ENCODE results near the gene BCAS1.

BCAS1 gene

DNA sequence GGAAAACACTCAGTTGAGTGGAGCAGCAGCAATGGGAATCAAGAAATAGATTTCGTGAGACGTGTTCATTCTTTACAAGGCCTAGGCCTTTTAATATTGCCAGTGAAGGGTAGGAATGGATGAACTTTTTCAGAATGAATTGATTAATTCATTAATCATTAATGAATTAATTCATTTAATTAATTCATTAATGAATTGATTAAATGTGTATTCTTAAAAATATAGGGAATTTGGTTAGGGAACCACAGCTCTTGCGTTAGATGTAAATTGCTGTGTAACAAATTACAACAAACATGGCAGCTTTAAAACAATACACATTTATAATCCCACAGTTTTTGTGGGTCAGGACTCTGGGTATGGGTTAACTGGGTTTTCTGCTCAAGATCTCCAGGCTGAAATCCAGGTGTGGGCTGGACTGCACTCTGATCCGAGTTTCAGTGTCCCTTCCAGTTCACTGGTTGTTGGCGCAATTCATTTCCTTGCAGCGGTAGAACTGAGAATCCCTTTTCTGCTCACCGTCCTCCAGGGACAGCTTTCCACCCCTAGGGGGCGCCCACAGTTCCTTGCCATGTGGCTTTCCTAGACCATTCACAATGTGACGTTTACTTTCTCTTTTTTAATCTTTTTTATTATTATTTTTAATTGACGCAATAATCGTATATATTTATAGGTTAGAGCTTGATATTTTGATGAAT, 32.8 kb upstream of the BCAS1 start:
- DNase-seq = peak; percentile 2

GRCh38 chr20:54102543-54102942, 32.1 kb upstream of the BCAS1 start:
- no peak for DNase-seq

DNA sequence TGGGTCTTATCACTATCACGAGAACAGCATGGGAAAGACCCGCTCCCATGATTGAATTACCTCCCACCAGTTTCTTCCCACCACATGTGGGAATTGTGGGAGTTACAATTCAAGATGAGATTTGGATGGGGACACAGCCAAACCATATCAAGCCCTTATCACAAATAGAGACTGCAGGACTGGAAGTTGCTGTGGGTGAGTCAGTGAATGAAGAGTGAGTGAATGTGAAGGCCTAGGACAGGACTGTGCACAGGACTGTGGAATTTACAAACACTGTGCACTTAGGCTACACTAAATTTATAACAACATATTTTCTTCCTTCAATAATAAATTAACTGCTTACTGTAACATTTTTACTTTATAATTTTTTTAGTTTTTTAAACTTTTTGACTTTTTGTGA, 30.2 kb upstream of the BCAS1 start:
- DNase-seq = no peak

DNA sequence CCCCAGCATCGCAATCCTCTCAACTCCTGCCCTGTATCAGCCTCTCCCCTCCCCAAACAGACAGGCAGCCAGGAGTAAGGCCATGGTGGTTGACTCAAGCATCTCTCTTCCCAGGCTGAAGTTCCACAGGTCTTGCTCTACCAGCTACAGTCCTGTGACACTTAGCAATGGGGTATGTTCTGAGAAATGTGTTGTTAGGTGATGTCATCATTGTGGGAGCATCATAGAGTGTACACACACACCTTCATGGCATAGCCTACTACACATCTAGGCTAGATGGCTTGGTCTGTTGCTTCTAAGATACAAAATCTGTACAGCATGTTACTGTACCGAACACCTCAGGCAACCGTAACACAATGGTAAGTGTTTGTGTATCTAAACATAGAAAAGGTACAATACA, 29.5 kb upstream of the BCAS1 start:
- no peak for DNase-seq

DNA sequence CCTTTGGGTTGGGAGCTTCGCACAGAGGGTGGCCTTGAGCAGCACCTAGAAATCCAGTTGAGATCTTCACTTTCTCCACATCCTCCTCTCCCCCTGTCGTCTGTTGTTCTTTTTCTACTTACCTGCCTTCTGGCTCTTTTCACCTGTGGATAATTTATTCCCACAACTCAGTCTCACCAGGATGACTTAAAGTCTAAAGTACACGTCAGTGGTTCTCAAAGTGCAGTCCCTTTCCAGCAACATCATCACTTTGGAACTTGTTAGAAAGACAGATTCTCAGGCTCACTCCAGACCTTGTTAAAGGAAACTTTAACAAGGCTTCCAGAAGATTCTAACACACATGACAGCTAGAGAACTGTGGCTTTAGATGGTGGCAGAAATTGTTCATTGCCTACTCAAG, 27.7 kb upstream of the BCAS1 start:
- DNase-seq = no peak

- no peak for DNase-seq
Measured at GRCh38 chr20:54097236-54097529, 26.8 kb upstream of the BCAS1 start.

DNA sequence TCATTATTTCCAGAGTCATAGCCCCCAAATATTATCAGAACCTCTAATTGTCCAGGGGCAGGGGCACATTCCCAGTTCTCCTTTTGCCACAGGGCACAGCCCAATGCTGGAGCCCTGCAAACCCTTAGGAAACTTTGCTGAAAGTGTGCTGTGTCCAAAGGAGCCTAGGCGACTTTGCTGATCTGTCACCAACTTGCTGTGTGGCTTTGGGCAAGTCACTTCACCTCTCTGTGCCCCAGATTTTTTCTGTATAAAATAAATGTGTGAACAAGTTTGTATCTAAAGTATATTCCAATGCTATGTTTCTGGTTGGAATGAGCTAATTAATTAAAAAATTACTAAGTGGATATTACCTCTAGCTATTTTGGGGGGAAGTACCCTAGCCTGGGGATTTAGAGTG, 25.4 kb upstream of the BCAS1 start:
- no peak for DNase-seq

GRCh38 chr20:54094268-54094580, 23.8 kb upstream of the BCAS1 start:
- no peak for DNase-seq

DNA sequence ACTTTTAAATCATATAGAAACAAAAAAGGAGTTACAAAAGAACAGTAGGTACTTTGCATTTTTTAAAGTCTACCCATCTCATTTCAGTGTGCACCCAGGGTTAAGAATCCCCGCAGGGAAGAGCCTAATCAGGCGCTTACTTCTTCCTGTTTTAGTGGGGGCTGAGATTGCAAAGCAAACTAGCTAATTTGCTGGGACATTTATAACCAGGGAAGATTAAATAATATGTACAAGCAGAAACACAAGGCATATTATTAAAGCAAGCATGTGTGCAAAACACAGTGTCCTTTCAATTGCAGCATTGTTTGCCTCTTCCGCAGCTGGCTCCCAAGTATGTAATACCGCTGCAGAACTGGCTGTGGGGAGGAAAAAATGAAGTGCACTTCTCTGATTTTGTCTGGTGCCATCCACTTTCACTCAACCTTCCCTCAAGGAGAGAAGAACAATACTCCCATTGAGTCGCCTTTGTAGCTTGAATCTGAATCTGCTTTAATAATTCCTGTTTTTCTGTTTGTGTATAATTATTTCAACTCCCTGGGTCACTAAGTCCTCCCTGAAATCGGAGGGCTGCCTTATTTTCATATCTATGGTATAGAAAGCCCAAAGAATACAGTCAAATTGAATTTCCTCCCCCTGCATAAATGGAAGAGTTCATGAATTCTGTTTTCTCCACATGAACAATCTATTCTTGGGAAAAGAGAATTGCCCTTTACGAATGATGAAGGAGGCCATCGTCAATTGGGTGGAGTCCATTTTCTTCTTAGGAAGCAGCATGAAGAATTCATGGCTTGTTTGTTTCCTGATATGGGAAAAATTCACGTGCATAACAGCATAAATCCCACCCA, 23.3 kb upstream of the BCAS1 start:
- no peak for DNase-seq

DNA sequence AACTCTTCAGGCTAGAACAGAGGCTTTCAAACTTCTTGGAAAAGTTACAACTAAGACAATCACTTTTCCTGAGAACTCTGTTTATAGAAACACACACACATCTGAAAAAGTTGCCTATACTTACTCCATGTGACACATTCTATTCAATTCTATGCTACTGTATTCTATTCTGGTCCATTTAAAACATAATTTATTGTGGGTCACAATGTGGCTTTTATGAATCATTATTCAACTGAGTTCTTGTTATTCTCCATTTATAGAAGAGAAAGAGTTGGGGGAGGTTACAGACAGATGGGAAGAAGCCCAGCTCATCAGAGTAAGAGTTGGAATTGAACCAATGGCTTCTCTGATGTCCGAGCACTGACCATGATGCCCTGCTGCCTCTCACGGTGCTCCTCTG, 21.6 kb upstream of the BCAS1 start:
- no peak for DNase-seq

DNA sequence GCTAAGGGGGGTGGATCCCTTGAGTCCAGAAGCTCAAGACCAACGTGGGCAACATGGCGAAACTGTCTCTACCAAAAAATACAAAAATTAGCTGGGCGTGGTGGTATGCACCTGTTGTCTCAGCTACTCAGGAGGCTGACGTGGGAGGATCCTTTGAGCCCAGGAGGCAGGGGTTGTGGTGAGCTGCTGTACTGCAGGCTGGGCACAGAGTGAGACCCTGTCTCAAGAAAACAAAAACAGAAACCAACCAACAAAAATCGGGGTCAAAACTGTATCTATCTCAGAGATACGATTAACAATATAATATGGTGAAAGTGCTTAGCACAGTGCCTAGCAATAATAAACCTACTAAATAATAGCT, 20.7 kb upstream of the BCAS1 start:
- no peak for DNase-seq

DNA sequence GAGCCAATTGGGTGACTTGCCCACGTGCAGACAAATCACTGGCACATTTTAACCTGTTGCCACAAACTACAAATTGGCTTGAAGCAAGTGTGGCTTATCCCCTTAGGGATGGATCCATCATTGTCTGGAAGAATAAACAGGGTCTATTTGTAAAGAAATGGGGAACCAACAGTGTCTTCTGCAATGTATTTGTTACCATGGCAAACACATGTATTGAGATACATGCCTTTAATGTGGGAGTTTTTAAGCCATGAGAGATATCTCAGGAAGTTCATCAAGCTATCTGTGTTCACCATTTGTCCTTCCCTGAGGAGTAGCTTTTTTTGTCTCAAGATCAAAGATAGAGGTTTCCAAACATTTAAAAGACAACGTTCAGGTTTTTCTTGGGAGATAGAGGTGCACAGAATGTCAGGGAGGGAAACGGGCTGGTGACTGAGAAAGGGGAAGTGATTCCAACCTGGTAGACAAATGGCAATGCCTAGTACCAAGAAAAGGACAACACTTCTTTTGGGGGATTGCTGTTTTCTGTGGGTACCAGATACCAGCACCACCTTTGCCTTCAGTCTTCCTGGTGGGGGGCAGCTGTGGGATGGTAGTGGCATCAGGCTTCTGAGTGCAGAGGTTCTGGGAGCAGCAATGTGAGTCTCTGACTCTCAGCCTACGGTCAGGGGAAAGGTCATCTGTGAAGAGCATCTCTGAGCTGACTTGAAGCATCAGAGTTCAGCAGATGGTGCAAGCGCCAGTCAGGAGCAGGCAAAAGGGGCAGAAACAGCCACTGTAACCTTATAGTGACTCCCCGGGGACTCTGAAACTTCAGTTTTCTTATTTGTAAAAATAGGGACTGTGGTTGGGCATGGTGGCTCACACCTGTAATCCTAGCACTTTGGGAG, 20.1 kb upstream of the BCAS1 start:
- DNase-seq = no peak

DNA sequence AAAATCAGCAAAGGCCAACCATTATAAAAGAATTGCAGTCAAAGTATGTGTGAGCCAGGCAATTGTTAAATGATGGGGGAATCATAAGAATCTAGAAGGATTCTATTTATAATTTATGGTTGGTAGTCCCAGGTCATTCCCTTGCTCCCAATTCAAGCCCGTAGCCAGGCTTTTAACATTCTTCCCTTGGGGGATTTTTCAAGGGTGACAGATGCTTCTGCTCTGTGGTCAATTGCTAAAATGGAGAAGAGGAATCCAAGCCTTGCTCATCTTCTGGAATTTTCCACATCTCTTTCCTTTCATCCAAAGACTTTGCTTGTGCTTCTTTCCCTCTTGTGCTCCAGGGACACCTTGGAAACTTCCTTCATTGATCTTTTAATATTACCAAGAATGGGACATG, 18.0 kb upstream of the BCAS1 start:
- no peak for DNase-seq

GRCh38 chr20:54086507-54087039, 16.2 kb upstream of the BCAS1 start:
- DNase-seq = no peak

DNA sequence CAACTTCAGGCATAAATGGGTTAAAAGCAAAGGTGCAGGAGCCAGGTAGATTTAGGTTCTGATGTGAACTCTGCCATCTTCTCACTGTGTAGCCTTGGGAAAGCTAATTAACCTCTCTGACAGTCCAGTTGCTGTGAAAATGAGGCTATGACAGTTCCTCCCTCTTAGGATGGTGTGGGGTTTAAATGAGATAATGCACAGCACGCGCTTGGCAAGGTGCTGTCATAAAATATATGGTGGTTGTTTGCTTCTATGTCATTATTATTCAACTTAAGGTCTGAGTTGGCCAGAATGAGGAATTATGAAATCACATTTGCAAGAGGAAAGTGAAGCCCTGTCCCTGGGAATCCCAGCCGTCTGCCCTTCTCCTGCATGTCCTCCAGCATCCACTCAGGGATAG, 15.5 kb upstream of the BCAS1 start:
- no peak for DNase-seq

DNA sequence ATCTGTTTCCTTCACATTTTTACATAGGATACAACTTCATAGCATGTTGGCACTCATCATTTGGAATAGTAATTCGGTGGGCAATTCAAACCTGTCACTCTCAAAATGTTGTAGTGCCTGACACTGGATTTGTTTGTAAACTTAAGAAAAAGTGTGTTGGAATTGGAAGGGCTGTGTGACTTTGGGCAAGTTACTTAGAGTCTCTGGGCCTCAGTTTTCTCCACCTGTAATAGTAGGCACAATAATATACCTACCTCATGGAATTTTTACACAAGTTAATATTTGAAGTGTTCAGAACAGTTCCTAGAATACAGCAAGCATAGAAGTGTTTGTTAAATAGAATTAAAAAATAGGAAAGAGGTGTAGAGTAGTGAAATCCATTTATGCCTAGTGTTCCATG, 15.0 kb upstream of the BCAS1 start:
- DNase-seq = no peak

- no peak for DNase-seq
Measured at GRCh38 chr20:54084727-54085388, 14.5 kb upstream of the BCAS1 start.

- DNase-seq = no peak
Measured at GRCh38 chr20:54084193-54084592, 13.8 kb upstream of the BCAS1 start.

GRCh38 chr20:54083459-54083858, 13.1 kb upstream of the BCAS1 start:
- DNase-seq = no peak

- no peak for DNase-seq
Measured at GRCh38 chr20:54082100-54082499, 11.7 kb upstream of the BCAS1 start.

DNA sequence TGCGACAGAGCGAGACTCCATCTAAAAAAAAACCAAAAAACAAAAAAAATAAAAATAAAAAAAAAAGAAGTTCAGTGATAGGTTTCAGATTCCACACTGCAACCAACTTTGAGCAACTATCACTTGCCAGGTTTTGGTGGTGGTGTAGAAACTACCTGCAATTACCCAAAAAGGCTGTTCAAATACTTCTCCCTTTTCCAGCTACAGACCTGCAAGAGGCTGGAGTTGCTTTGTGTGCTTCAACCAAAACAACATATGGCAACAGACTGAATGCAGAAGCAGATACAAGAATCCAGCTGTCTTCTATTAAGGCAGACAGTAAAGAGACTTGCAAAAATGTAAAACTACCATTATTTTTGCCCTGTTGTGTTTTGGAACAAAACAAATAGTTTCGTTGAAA, 9.3 kb upstream of the BCAS1 start:
- no peak for DNase-seq

DNA sequence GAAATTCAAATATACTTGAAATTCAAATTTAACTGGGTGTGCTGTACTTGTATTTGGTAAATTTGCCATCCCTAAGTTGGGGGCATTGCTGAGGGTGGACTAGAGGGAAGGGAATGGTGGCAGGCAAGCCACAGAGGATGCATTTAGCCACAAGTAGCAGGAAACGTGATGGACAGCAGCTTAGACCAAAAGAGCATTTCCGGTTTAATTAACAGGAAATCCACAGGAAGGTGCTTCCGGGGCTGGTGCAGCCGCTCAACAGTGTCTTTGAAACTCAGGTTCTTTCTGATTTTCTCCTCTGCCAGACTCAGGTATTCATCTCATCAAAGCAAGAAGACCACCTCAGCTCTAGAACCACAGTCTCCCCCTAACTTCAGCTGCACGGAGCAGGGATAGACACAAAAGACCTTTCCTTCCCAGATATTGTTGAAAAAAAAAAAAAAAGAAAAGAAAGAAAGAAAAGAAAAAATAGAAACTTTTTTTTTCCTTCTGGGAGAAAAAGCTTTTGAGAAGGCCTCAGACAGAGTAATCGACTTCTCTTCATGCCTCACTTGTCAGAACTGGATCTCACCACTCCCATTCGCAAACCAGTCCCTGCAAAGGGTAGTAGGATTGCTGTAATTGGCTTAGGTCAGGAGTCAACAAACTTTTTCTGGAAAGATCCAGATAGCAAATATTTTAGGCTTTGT, 8.0 kb upstream of the BCAS1 start:
- no peak for DNase-seq

DNA sequence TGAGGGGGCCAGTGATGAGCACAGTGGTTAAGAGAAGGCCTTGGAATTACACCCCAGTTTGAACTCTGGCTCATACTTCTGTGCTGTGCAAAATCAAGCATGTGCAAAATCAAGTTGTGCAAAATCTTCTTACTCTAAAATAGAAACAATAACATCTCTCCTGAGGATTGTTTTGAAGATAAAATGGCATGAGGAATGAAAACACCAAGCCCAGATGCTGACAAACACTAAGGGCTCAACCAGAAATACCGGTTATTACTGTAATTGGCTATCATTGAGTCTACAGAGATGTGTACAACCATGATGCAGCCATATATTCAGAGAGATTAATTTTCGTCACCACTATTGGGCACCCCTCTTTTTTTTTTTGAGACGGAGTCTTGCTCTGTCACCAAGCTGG, 5.9 kb upstream of the BCAS1 start:
- no peak for DNase-seq
